SK-N-SH (cell line): Measurements from ENCODE around the gene GLYATL1.
A peak's percentile ranks its signal among the peaks of the same experiment; 100 is the strongest.

Source experiments
- CHD2 ChIP-seq: fragments of 150-350 bp; IDR thresholded peaks from 2 replicates; pipeline ENCODE4 v1.6.1; 2018; ENCODE audit warnings: low read length; ENCODE audit not compliant: partially characterized antibody
- CTCF ChIP-seq: fragments of 200-600 bp; sonication (generic); IDR thresholded peaks from 2 replicates; pipeline ENCODE4 v1.6.1; 2017; ENCODE audit warnings: antibody characterized with exemption, mild to moderate bottlenecking, moderate library complexity
- EP300 ChIP-seq, 2 experiments: IDR thresholded peaks; 2 replicates each; pipeline versions ENCODE4 v1.4.0 to v1.6.1; 2012; ENCODE audit warnings: borderline replicate concordance in 1 of 2, low read depth in 1 of 2, low read length in 1 of 2
- GABPA ChIP-seq: IDR thresholded peaks from 2 replicates; pipeline ENCODE4 v1.4.0; 2012; ENCODE audit warnings: low read depth, mild to moderate bottlenecking
- JUND ChIP-seq: IDR thresholded peaks from 2 replicates; pipeline ENCODE4 v1.4.0; 2012
- PBX3 ChIP-seq: IDR thresholded peaks from 2 replicates; pipeline ENCODE4; 2012
- POLR2AphosphoS5 ChIP-seq: IDR thresholded peaks from 2 replicates; pipeline ENCODE4 v1.6.1; 2012; ENCODE audit warnings: low read depth, low read length
- RFX5 ChIP-seq: IDR thresholded peaks from 2 replicates; pipeline ENCODE4 v1.6.1; 2012; ENCODE audit warnings: mild to moderate bottlenecking, improper control_type of control experiment, low read length
- SIN3A ChIP-seq: IDR thresholded peaks from 2 replicates; pipeline ENCODE4 v1.6.1; 2012; ENCODE audit warnings: low read depth, mild to moderate bottlenecking, low read length, moderate library complexity, borderline replicate concordance
- TAF1 ChIP-seq: IDR thresholded peaks from 2 replicates; pipeline ENCODE4 v1.6.1; 2012; ENCODE audit warnings: low read depth, mild to moderate bottlenecking, low read length, moderate library complexity, borderline replicate concordance
- TCF12 ChIP-seq: IDR thresholded peaks from 2 replicates; pipeline ENCODE4 v1.4.0; 2012
- TEAD4 ChIP-seq: IDR thresholded peaks from 2 replicates; pipeline ENCODE4 v1.4.0; 2012; ENCODE audit warnings: mild to moderate bottlenecking, borderline replicate concordance; ENCODE audit not compliant: insufficient read depth
- YY1 ChIP-seq: IDR thresholded peaks from 2 replicates; pipeline ENCODE4 v1.4.0; 2012; ENCODE audit warnings: low read depth, mild to moderate bottlenecking

GRCh38 chr11:58923300-58923788, 15.9 kb upstream of the GLYATL1 start:
- TF ChIP-seq JUND (no peak), YY1 (no peak), SIN3A (no peak), POLR2AphosphoS5 (no peak), TAF1 (no peak), PBX3 (no peak), CTCF (peak; percentile 53), TCF12 (no peak), EP300 (IDR thresholded peaks at IDR 0.05; ENCODE audit: borderline replicate concordance in 1 of 2, low read depth in 1 of 2, low read length in 1 of 2) (no peak), TEAD4 (no peak), GABPA (no peak), RFX5 (no peak), CHD2 (no peak)
